NB4 (cell line): ENCODE results near the gene C11orf98.
"Not testable (repeated sequence)": the region's sequence is repeated elsewhere in the genome, so short reads cannot be mapped to it uniquely, and the experiment has no call there.

Source experiments
- DNase-seq: peaks from one replicate; pipeline ENCODE4 v3.0.0; 2010; ENCODE audit warnings: low read depth
- H3K4me3 ChIP-seq: one replicate; pipeline ENCODE4 v1.5.1; 2011; ENCODE audit warnings: mild to moderate bottlenecking, low read depth, low read length, moderate library complexity
- MYC ChIP-seq: IDR thresholded peaks from 2 replicates; pipeline ENCODE4 v1.6.1; 2011; ENCODE audit warnings: low read depth, low read length
- POLR2A ChIP-seq: IDR thresholded peaks from 2 replicates; pipeline ENCODE4 v1.6.1; 2011; ENCODE audit warnings: mild to moderate bottlenecking; ENCODE audit not compliant: insufficient read length; ENCODE audit errors: extremely low read depth
- TF ChIP-seq, protein P1 (sequence below): IDR thresholded peaks from one replicate; pipeline ENCODE4 v1.5.1; 2012; ENCODE audit warnings: low read depth, low read length
- TF ChIP-seq, protein P2 (sequence below): IDR thresholded peaks from 2 replicates; pipeline ENCODE4 v1.6.1; 2011; ENCODE audit warnings: low read depth, low read length

C11orf98 gene

DNA sequence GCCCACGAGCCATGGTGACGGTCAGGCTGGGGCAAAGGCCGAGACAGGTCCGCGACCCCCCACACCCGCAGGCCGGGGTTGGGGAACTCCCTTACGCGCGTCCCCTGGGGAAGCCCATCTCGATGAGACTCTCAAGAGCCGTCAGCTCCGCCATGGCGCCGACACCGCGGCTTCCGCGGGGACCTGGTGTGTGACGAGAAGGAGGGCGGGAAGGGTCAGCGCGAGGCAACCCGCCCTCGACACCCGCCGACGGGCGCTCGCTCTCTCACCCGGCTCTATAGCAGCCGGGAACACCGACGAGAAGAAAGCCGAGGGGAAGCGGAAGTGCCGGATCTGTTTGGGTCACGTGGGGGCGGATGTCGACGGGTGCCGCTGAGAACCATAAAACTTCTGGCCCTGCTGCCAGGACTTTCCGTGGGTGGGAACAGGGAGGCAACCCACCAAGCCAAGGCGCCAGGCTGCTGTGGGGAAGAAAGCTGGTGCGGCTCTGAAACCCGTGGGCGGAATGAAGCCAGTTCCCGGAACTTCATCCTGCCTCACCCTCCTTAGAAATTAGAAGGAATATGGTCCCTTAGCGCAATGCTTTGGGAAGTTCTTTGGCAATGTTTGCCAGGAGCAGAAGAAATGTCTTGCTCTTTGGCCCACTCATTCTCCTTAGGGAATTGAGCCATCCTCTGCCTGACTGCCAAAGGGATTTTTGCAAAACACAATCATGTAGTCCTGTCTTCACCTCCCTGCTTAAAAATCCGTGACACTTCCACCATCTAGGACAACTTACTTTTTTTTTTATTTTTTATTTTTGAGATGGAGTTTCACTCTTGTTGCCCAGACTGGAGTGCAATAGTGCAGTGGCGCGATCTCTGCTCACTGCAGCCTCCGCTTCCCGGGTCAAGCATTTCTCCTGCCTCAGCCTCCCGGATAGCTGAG is 14.0 kb upstream of the C11orf98 start, which contains the start of gene UBXN1:
Gene UBXN1 (minus strand): TSS at position 304 of the 927 bp plus-strand sequence. CDS start 150 bp downstream, at position 154.
- DNase-seq, result peak; percentile 96
- peak within 1 kb of the TSS; percentile 89 for H3K4me3 ChIP-seq
- TF ChIP-seq, protein P1, sequence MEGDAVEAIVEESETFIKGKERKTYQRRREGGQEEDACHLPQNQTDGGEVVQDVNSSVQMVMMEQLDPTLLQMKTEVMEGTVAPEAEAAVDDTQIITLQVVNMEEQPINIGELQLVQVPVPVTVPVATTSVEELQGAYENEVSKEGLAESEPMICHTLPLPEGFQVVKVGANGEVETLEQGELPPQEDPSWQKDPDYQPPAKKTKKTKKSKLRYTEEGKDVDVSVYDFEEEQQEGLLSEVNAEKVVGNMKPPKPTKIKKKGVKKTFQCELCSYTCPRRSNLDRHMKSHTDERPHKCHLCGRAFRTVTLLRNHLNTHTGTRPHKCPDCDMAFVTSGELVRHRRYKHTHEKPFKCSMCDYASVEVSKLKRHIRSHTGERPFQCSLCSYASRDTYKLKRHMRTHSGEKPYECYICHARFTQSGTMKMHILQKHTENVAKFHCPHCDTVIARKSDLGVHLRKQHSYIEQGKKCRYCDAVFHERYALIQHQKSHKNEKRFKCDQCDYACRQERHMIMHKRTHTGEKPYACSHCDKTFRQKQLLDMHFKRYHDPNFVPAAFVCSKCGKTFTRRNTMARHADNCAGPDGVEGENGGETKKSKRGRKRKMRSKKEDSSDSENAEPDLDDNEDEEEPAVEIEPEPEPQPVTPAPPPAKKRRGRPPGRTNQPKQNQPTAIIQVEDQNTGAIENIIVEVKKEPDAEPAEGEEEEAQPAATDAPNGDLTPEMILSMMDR, result no peak
- TF ChIP-seq, protein P2, sequence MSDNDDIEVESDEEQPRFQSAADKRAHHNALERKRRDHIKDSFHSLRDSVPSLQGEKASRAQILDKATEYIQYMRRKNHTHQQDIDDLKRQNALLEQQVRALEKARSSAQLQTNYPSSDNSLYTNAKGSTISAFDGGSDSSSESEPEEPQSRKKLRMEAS, result peak; percentile 97
- peak; percentile 76 for TF ChIP-seq POLR2A
- peak; percentile 71 for TF ChIP-seq MYC

DNA sequence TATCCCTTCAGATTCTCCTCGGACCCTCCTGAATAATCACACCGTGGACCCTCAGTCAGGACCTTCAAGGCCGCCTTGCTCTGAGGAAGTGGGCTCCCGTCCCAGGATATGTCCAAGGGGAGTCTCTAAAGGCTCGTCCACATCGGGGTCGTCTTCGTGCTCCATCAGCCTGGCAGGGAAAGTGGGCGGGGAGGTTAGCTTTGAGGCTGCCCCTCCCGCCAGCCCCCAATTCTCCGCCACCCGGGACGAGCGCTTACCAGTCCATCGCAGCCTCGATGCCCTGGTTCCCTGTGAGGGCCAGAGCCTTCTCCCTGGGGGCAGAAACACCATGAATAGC is 13.4 kb upstream of the C11orf98 start:
- no peak for DNase-seq
- H3K4me3 ChIP-seq, result peak overlapping the region; percentile 89
- no peak for TF ChIP-seq MYC
- TF ChIP-seq, protein P2, result no peak
- TF ChIP-seq, protein P1, result no peak
- no peak for TF ChIP-seq POLR2A

DNA sequence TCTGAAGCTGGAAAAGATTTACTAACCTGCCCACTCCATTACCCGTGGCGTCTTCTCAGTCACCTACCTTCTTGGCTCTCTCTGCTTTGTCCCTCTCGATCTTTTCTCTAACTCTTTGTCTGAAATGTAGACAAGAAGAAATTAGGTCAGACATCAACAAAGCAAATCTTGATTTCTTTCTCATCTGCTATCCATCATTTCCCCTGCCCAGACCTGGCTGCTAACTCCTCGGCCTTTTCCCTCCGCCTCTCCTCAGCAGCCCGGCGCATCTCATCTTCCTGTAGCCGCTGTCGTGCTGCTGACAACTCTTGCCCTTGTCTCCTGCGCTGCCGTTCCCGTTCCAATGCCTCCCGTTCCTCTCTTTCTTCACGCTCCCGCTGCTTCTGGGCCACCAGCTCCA is 12.7 kb upstream of the C11orf98 start:
- TF ChIP-seq, protein P2, result no peak
- no peak for TF ChIP-seq MYC
- TF ChIP-seq, protein P1, result no peak
- no peak for TF ChIP-seq POLR2A
- DNase-seq, result no peak
- peak overlapping the region; percentile 89 for H3K4me3 ChIP-seq

DNA sequence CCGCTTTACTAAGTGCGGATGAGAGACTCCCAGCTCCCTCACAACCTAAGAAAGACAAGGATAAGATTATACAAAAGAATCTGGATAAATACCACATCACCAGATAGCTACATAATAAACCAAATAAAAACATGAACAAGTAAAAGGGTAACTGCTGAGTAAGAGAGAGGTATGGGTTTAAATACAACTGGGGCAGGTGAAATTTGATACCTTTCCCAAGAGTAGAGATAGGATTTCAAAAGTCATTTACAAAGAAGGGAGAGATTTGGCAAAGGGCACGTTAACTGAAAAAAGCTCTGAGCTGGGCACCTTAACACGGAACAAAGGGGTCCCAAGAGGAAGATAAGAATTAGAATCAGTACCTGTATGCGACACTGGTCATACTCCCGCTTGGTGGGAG is 12.1 kb upstream of the C11orf98 start:
- TF ChIP-seq MYC, result no peak
- no peak for TF ChIP-seq POLR2A
- TF ChIP-seq, protein P2, result no peak
- no peak for DNase-seq
- H3K4me3 ChIP-seq, result no peak overlapping the region

DNA sequence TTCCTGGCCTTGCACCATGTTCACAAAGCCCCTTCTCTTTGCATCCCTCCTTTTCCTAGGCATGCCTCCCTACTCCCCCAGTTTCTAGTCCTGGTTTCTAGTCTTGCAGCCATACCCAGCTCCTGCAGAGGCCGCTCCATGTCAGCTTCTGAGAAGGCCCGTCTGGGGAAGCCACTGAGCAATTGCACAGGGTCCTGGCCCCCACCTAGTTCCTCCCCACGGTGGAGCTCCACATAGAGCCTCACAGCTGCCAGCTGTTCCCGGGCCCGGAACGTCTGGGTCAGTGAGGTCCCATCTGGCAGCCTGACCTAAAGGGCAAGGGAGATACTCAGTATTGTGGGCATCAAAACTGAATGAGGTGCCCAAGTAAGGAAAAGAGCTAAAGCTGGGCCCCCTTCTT is 11.7 kb upstream of the C11orf98 start:
- H3K4me3 ChIP-seq, result no peak overlapping the region
- TF ChIP-seq MYC (no peak), POLR2A (no peak)
- TF ChIP-seq, protein P2, result no peak
- TF ChIP-seq, protein P1, result no peak
- DNase-seq, result no peak

DNA sequence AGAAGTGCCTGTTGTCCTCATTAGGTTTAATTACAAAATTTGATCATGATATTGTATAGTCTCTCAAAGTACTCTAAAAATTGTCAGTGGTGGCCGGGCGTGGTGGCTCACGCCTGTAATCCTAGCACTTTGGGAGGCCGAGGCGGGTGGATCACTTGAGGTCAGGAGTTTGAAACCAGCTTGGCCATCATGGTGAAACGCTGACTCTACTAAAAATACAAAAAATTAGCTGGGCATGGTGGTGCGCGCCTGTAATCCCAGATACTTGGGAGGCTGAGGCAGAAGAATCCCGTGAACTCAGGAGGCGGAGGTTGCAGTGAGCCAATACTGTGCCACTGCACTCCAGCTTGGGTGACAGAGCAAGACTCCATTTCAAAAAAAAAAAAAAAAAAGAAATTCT is 10.4 kb upstream of the C11orf98 start:
- not testable (repeated sequence) for DNase-seq

More for the DNA sequence above, 10.4 kb upstream of the C11orf98 start:
- H3K4me3 ChIP-seq, result not testable (repeated sequence)
